Activated CD4-positive, alpha-beta T cell treated with anti-CD3 and anti-CD28 coated beads, Interleukin-2, Interleukin-6, amounts not matched to agents 100 ng/mL and 50 ng/mL, durations not matched to agents 16 hours and 8 hours (primary cell): ENCODE measurements around the gene EIF1AD.
"Not testable (repeated sequence)": the region's sequence is repeated elsewhere in the genome, so short reads cannot be mapped to it uniquely, and the experiment has no call there.

Experiments
- DNase-seq: peaks from one replicate; pipeline ENCODE4 v3.0.0-alpha.2; 2020

The EIF1AD gene

GRCh38 chr11:65965986-65966762 lies 35.8 kb downstream of the EIF1AD start:
- no peak for DNase-seq

GRCh38 chr11:65964906-65965305 lies 37.1 kb downstream of the EIF1AD start:
- DNase-seq: no peak

GRCh38 chr11:65962141-65962564 lies 39.8 kb downstream of the EIF1AD start:
- no peak for DNase-seq

- DNase-seq: peak; percentile 98
Observed at GRCh38 chr11:65961267-65962140, 40.5 kb downstream of the EIF1AD start, which contains the start of gene SART1. SART1 (plus strand) TSS chr11:65961734; CDS start chr11:65961781, 47 bp downstream.

- no peak for DNase-seq
Observed at GRCh38 chr11:65960824-65961266, 41.1 kb downstream of the EIF1AD start.

- DNase-seq: no peak
Observed at GRCh38 chr11:65958774-65959420, 43.1 kb downstream of the EIF1AD start.

GRCh38 chr11:65958291-65958690 lies 43.7 kb downstream of the EIF1AD start:
- no peak for DNase-seq

- DNase-seq: no peak
Observed at GRCh38 chr11:65954771-65955170, 47.2 kb downstream of the EIF1AD start.

GRCh38 chr11:65953471-65953870 lies 48.5 kb downstream of the EIF1AD start:
- no peak for DNase-seq

- no peak for DNase-seq
Observed at GRCh38 chr11:65952052-65952521, 49.9 kb downstream of the EIF1AD start.

GRCh38 chr11:65951641-65952040 lies 50.3 kb downstream of the EIF1AD start:
- not testable (repeated sequence) for DNase-seq

- not testable (repeated sequence) for DNase-seq
Observed at GRCh38 chr11:65950711-65951110, 51.2 kb downstream of the EIF1AD start.

- DNase-seq: no peak
Observed at GRCh38 chr11:65947603-65948125, 54.3 kb downstream of the EIF1AD start.

GRCh38 chr11:65947133-65947532 lies 54.8 kb downstream of the EIF1AD start:
- no peak for DNase-seq

- no peak for DNase-seq
Observed at GRCh38 chr11:65946655-65947054, 55.3 kb downstream of the EIF1AD start.
